Loucy (cell line): Measurements from ENCODE around the gene ZNF318.
"Not testable (repeated sequence)": the region's sequence is repeated elsewhere in the genome, so short reads cannot be mapped to it uniquely, and the experiment has no call there.

Experiments used
- H2AFZ ChIP-seq: fragments of 200-600 bp; sonication (generic); 2 replicates; pipeline ENCODE4 v1.6.0; 2016; ENCODE audit warnings: antibody characterized with exemption, mild to moderate bottlenecking, low read length, moderate library complexity
- H3F3A ChIP-seq: fragments of 200-600 bp; 2 replicates; pipeline ENCODE4 v1.6.0; 2016; ENCODE audit warnings: antibody characterized with exemption, low read depth, mild to moderate bottlenecking
- H3K27me3 ChIP-seq: fragments of 200-600 bp; sonication (generic); 2 replicates; pipeline ENCODE4 v1.6.1; 2014; ENCODE audit warnings: low read length, mild to moderate bottlenecking; ENCODE audit not compliant: insufficient read depth, poor library complexity, severe bottlenecking
- H3K36me3 ChIP-seq: fragments of 200-600 bp; sonication (generic); 2 replicates; pipeline ENCODE4 v1.6.1; 2016; ENCODE audit warnings: low read length; ENCODE audit not compliant: insufficient read depth
- H3K4me1 ChIP-seq: fragments of 200-600 bp; sonication (generic); 2 replicates; pipeline ENCODE4 v1.5.1; 2014; ENCODE audit warnings: low read length, mild to moderate bottlenecking; ENCODE audit not compliant: insufficient read depth, poor library complexity, severe bottlenecking
- H3K4me2 ChIP-seq: fragments of 200-600 bp; sonication (generic); 2 replicates; pipeline ENCODE4 v1.6.0; 2014; ENCODE audit warnings: antibody characterized with exemption, low read length, low read depth, mild to moderate bottlenecking; ENCODE audit not compliant: poor library complexity, severe bottlenecking
- H3K4me3 ChIP-seq: fragments of 200-600 bp; sonication (generic); 2 replicates; pipeline ENCODE4 v1.5.1; 2014; ENCODE audit warnings: low read length, mild to moderate bottlenecking, mixed read lengths; ENCODE audit not compliant: poor library complexity, severe bottlenecking
- H3K79me2 ChIP-seq: fragments of 200-600 bp; sonication (generic); 2 replicates; pipeline ENCODE4 v1.6.1; 2014; ENCODE audit warnings: low read length; ENCODE audit not compliant: insufficient read depth
- H3K9ac ChIP-seq: fragments of 200-600 bp; sonication (generic); 2 replicates; pipeline ENCODE4 v1.6.0; 2014; ENCODE audit warnings: mild to moderate bottlenecking, low read depth, low read length, moderate library complexity; ENCODE audit not compliant: poor library complexity, severe bottlenecking
- H3K9me2 ChIP-seq: fragments of 200-600 bp; sonication (generic); replicated peaks from 2 replicates; pipeline ENCODE4 v1.6.1; 2016; ENCODE audit warnings: low read depth, low read length, mixed read lengths
- H3K9me3 ChIP-seq: fragments of 200-600 bp; sonication (generic); 2 replicates; pipeline ENCODE4 v1.6.1; 2014; ENCODE audit warnings: mild to moderate bottlenecking, antibody characterized with exemption, low read length, low read depth; ENCODE audit not compliant: insufficient read depth
- H4K20me1 ChIP-seq: fragments of 200-600 bp; sonication (generic); 2 replicates; pipeline ENCODE4 v1.6.0; 2014; ENCODE audit warnings: antibody characterized with exemption, low read length, mild to moderate bottlenecking; ENCODE audit not compliant: insufficient read depth, poor library complexity, severe bottlenecking
- EZH2phosphoT487 ChIP-seq: fragments of 200-600 bp; IDR thresholded peaks from 2 replicates; pipeline ENCODE4 v1.6.1; 2018; ENCODE audit warnings: antibody characterized with exemption, mild to moderate bottlenecking, moderate library complexity, borderline replicate concordance
- TF ChIP-seq, protein P1 (sequence below): fragments of 200-600 bp; sonication (generic); conservative IDR thresholded peaks from 2 replicates; pipeline ENCODE4 v1.5.1; 2014; ENCODE audit warnings: mild to moderate bottlenecking, antibody characterized with exemption, low read length

The ZNF318 gene

GRCh38 chr6:43389730-43390295 is 20.4 kb upstream of the ZNF318 start:
- Histone ChIP-seq H3K4me3 (peak overlapping the region; percentile 69), H4K20me1 (no peaks in the 10 kb centered on the region), H2AFZ (no peak overlapping the region), H3K79me2 (no peaks in the 10 kb centered on the region), H3F3A (no peaks in the 10 kb centered on the region), H3K36me3 (no peaks in the 10 kb centered on the region), H3K9ac (peak overlapping the region; percentile 64), H3K4me2 (peak overlapping the region; percentile 77), H3K4me1 (peaks cover 32% of the 10 kb centered on the region), H3K9me2 (no peaks in the 10 kb centered on the region), H3K27me3 (peaks cover 49% of the 10 kb centered on the region), H3K9me3 (no peaks in the 10 kb centered on the region)
- TF ChIP-seq, protein P1, sequence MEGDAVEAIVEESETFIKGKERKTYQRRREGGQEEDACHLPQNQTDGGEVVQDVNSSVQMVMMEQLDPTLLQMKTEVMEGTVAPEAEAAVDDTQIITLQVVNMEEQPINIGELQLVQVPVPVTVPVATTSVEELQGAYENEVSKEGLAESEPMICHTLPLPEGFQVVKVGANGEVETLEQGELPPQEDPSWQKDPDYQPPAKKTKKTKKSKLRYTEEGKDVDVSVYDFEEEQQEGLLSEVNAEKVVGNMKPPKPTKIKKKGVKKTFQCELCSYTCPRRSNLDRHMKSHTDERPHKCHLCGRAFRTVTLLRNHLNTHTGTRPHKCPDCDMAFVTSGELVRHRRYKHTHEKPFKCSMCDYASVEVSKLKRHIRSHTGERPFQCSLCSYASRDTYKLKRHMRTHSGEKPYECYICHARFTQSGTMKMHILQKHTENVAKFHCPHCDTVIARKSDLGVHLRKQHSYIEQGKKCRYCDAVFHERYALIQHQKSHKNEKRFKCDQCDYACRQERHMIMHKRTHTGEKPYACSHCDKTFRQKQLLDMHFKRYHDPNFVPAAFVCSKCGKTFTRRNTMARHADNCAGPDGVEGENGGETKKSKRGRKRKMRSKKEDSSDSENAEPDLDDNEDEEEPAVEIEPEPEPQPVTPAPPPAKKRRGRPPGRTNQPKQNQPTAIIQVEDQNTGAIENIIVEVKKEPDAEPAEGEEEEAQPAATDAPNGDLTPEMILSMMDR, result no peak
- no peak for TF ChIP-seq EZH2phosphoT487

DNA sequence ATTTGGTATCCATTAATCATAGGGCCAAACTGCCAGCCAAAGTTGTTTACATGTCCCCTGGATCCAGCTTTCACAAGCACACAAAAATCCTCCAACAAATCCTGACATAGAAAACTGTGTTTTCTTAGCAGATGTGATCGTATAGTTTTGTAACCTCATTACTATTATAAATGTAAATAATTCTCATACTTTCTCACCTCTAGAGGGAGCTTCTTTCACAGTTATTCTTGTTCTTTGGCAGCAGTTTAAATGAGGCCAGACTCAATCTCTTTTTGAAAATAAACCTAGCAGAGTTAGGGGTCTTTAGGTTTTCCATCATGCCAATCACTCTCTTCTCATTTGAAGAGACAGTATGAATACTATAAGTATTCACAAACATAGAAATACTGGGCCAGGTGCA is 17.0 kb upstream of the ZNF318 start:
- no peak for TF ChIP-seq EZH2phosphoT487
- TF ChIP-seq, protein P1, result peak; percentile 59
- Histone ChIP-seq H3K4me2 (no peak overlapping the region), H4K20me1 (no peaks in the 10 kb centered on the region), H3K9me2 (no peaks in the 10 kb centered on the region), H3K36me3 (no peaks in the 10 kb centered on the region), H3K4me1 (peaks cover 25% of the 10 kb centered on the region), H2AFZ (no peak overlapping the region), H3K4me3 (no peak overlapping the region), H3K79me2 (no peaks in the 10 kb centered on the region), H3K9me3 (no peaks in the 10 kb centered on the region), H3F3A (no peaks in the 10 kb centered on the region), H3K27me3 (peaks cover 53% of the 10 kb centered on the region), H3K9ac (no peak overlapping the region)

GRCh38 chr6:43383021-43383667 is 13.7 kb upstream of the ZNF318 start:
- H3K9me2 ChIP-seq, result no peaks in the 10 kb centered on the region
- no peaks in the 10 kb centered on the region for H3K36me3 ChIP-seq
- no peak overlapping the region for H3K4me2 ChIP-seq
- no peaks in the 10 kb centered on the region for H3K9me3 ChIP-seq
- H3K79me2 ChIP-seq, result no peaks in the 10 kb centered on the region
- H3K27me3 ChIP-seq, result peaks cover 73% of the 10 kb centered on the region
- H3K4me1 ChIP-seq, result peaks cover 5% of the 10 kb centered on the region
- H3K4me3 ChIP-seq, result no peak overlapping the region
- H3K9ac ChIP-seq, result no peak overlapping the region
- TF ChIP-seq, protein P1, result no peak
- TF ChIP-seq EZH2phosphoT487, result no peak
- H4K20me1 ChIP-seq, result no peaks in the 10 kb centered on the region
- H3F3A ChIP-seq, result no peaks in the 10 kb centered on the region
- H2AFZ ChIP-seq, result no peak overlapping the region

DNA sequence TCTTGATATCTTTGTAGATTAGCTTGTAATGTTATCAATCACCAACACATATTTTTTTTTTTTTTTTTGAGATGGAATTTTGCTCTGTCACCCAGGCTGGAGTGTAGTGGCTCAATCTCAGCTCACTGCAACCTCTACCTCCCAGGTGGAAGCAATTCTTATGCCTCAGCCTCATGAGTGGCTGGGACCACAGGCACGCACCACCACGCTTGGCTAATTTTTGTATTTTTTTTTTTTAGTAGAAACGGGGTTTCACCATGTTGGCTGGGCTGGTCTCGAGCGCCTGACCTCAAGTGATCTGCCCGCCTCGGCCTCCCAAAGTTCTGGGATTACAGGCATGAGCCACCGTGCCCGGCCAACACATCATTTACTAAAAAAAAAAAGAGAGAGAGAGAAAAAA is 11.4 kb upstream of the ZNF318 start:
- not testable (repeated sequence) for H3K9ac ChIP-seq, H3K9me2 ChIP-seq, H3K4me1 ChIP-seq, H3K9me3 ChIP-seq, H2AFZ ChIP-seq, H3K4me2 ChIP-seq, H3F3A ChIP-seq, H4K20me1 ChIP-seq, H3K36me3 ChIP-seq, H3K79me2 ChIP-seq, H3K4me3 ChIP-seq
- peaks cover 75% of the 10 kb centered on the region for H3K27me3 ChIP-seq
